HG02759 (cell line): ENCODE results near the gene CTBP2.

Experiments
- ATAC-seq: cut with Tn5 transposase; IDR thresholded peaks from one replicate; pipeline ENCODE4 v1.9.1; 2021; ENCODE audit warnings: mild to moderate bottlenecking, moderate library complexity; ENCODE audit not compliant: unreplicated experiment

The CTBP2 gene

GRCh38 chr10:125026036-125026931 is 134.1 kb downstream of the CTBP2 start:
- ATAC-seq: no peak

DNA sequence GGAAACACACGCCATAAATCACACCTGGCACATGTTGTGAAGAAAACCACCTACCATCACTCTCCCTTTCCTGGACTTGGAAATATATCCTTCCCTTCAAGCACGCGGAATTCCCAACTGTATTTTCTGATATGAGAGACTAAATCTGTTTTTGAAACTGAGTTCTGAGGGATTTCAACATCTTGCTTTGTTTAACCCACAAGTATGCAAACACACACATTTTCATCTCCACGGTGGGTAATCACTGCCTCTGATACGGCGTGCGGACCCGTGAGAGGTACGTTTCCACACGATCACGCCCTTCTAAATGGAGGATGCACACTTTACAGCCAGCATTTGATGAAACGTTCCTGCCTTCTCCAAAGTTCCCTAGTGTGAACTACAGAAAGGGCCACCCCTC is 135.0 kb downstream of the CTBP2 start:
- ATAC-seq: no peak

GRCh38 chr10:125024497-125025234 is 135.7 kb downstream of the CTBP2 start:
- no peak for ATAC-seq

DNA sequence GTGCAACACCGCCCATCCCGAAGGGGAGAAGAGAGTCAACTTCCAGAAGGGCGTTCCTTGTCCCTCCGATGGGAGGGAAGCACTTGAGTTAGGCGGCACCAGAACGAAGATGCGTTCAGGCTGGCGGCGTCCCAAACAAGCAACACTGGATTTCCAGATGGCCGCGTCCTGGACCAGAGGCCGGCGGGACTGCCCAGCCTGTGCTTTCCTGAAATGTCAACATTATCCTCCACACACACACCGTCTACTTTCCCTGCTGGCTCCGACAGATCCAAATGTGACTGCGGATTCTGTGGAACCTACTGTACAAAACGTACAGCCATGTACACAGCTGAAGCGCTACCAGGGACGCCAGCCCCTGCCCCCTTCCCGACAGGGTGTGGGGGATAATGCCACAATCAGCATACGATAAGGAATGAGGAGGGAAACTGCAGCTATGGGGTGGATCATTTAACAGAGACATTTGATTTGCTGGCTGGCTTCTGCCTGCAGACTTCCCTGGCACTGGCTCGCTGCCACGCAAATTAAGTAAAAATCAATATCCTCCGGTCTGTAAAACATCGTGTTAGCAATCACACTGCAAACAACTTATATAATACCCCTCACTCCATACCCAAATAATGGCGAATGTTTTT is 136.4 kb downstream of the CTBP2 start:
- no peak for ATAC-seq

GRCh38 chr10:125023255-125023654 is 137.1 kb downstream of the CTBP2 start:
- ATAC-seq: no peak

- no peak for ATAC-seq
These were observed 137.7 kb downstream of the CTBP2 start for GRCh38 chr10:125022671-125023070.

- ATAC-seq: no peak
These were observed 138.5 kb downstream of the CTBP2 start for GRCh38 chr10:125021686-125022344.

- ATAC-seq: no peak
These were observed 139.5 kb downstream of the CTBP2 start for GRCh38 chr10:125020871-125021270.

- no peak for ATAC-seq
These were observed 140.0 kb downstream of the CTBP2 start for GRCh38 chr10:125020386-125020785.

DNA sequence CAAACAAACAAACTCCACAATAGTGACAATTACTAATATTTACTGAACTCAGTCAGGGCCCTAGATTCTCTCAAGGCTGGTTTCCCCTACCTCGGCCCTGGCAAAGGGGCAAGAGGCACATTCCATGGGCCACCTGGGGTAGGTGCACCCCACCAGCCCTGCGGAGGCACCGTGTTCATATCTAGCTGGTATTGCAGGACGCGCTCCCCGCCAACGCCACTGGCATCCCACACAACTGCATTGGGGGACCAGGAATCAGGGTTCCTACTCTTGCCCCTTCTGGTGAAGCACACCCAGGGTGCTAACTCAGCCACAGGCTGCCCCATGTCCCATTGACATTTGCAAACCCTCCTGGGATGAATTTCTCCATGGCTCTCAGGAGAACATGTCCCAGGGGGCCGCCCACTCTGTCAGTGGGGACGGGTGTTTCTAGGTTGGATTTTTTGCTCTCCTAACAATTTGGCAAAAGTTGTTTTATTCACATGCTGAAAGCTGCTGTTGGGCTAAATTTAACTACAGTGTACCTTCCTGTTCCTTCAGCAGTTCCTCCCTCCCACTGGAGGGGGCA is 141.7 kb downstream of the CTBP2 start:
- no peak for ATAC-seq

DNA sequence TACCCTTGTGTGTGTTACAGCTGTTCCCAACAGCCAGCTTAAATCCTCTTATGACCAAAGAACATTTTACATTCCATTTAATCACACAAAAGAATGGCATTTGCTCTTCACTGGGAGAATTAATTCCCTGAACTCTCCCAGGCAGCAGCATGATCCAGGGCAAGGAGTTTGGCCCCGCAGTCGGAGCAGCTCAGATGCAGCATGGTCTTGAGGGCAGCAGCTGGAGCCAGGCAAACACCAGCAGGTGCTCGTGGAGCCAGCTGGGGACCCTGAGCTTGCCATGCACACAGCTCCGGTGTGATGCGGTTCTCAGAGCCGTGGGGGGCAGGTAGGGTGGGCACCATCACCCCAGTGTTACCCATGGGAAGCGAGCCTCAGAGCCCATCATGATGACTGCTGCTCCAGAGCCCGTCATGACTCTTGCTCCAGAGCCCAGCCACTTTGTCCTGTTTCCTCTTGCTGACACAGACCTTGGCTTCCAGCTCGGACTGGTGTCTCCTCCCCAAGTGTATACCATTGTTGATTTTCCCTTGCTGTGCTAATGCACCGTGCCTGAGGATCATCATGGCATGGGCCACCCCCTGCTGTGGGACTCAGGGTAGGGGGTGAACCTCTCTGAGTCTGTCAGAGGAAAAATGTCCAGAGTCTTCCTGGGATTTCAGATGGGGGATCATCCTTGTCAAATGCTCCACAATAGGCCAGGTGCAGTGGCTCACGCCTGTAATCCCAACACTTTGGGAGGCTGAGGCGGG is 142.6 kb downstream of the CTBP2 start:
- no peak for ATAC-seq

DNA sequence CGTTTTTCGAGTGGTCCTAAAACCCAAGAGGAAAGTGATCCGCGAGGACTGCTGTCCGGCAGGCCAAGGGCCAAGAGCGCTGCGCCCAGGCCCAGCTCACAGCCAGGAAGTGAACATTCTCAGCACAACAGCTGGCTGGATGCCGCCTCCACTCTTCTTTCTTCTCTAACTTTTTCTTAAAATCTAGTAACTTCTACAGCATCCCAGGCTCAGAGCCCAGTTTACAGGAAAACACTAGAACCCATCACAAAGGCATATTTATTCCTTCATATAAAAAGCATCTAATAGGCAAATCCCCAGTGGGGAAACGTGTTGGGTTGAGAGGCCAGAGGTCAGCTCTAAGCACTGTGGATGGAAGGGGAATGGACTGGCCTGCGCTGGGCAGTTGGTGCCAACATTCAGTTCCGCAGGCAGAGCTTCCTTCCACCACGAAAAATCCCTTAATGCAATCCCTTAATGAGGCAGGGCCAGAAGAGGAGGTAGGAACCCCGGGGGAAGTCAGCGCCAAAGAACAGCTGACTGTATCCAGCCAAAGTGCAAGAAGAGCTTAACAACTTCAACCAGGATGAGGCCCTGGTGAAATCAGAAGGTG is 143.7 kb downstream of the CTBP2 start:
- ATAC-seq: no peak

GRCh38 chr10:125016123-125016522 is 144.2 kb downstream of the CTBP2 start:
- ATAC-seq: no peak

GRCh38 chr10:125015356-125015944 is 144.9 kb downstream of the CTBP2 start:
- ATAC-seq: no peak

DNA sequence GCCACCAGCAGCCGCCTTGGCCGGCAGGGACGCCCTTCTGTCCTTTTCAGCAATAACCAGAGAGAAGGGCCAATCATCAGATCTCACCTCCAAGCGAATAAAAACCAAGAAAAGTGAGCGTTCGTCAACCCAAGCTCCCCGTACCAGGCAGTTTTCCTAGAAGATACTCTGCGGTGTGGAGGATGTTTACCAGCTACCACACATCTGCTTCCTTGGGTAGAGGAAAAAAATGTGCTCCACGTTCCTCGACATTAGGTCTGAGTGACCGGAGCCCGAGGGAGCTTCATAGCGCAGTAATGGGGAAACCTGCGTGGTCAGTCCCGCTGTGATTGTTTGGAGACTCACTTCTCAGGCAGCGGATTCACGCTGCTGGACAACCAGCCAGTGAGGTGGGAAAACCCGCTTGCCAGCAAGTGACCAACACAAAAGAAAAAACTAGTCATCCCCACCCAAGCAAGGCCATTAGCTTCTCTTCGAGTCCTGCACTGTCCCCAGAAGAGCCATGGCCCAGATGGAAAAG is 145.5 kb downstream of the CTBP2 start:
- ATAC-seq: no peak

DNA sequence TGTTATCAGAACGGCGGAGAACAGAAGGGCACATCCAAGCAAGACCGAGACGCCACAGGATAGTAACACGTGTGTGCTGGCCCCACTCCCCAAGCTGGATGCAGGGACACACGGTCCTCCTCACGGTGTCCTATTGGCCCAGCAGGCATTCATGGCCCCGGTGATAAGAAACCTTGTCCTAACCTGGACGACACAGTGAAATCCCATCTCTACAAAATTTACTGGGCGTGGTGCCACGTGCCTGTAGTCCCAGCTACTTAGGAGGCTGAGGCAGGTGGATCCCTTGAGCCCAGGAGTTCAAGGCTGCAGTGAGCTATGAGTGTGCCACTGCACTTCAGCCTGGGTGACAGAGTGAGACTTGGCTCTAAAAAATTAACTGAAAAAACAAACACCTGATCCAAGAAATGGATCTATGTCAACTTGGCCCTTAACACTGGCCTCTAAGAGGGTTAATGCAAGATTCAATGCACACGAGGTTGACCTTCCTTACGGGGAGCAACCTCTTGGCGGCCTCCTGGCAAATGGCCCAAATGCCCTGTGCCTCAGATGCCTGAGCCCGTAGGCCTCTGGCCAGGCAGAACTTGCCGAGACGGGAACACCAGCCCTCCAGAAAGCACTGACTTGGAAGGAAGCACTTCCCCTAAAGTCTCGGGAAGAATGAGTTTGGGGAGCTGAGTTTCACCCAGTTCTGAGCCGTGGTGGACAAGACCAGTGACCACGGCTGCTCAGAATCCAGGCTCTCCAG is 146.1 kb downstream of the CTBP2 start:
- ATAC-seq: no peak

DNA sequence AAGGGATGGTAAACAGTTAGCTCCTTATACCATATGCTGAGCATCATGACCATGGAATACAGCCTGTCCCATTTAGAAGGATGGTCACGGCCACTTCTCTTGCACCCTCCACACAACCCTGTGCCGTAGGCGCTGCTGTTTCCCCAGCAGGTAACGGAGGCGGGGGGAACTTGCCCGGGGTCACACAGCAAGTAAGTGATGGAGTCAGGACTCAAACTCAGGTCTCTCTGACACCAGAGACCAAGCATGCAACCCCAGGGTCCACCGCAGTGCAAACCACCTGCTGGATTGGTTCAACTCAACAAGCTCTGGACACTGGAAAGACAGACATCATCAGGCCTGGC is 146.9 kb downstream of the CTBP2 start:
- no peak for ATAC-seq

DNA sequence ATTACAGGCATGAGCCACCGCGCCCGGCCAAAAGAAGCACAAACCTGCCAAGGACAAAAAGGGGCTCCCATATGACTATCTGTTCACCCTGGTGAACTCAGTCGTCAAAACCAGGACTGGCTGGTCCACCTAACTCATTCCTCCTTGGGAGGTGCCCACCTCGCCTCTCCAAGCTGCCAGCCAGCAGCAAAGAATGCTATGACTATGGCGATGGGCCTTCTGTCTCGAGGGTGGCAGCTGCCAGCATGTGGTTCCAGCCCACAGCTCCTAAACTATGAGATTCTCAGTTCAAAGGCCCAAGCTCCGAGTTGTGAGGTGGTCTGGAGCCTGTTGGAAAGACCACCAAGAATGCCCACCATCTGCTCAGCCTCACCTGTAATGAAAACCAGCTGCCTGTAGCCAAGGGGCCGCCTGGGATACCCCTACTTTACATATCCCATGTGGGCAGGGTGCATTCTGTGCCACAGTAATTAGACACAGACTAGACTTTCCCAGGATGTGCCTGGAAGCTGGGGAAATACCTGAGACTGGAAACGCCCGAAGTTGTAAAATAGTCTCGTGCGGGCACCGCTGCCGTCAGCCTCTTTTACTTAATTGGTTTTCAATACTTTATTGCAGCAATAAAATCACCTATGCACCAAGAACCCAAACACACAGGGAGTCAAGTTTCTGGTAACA is 147.4 kb downstream of the CTBP2 start:
- no peak for ATAC-seq
